Activated CD8-positive, alpha-beta memory T cell treated with anti-CD3 and anti-CD28 coated beads for 1 hour (primary cell): ENCODE results near the gene LENG8.

Experiments
- DNase-seq, 2 donors: peaks; one replicate each; pipeline ENCODE4 v3.0.0-alpha.2; 2020; ENCODE audit warnings: low read depth in 1 of 2; ENCODE audit errors: extremely low read depth in 1 of 2

The LENG8 gene

GRCh38 chr19:54422136-54422535 lies 26.9 kb upstream of the LENG8 start:
- no peak for DNase-seq

GRCh38 chr19:54424201-54424600 lies 24.8 kb upstream of the LENG8 start:
- no peak for DNase-seq

- no peak for DNase-seq
Measured at GRCh38 chr19:54424660-54425381, 24.2 kb upstream of the LENG8 start.

DNA sequence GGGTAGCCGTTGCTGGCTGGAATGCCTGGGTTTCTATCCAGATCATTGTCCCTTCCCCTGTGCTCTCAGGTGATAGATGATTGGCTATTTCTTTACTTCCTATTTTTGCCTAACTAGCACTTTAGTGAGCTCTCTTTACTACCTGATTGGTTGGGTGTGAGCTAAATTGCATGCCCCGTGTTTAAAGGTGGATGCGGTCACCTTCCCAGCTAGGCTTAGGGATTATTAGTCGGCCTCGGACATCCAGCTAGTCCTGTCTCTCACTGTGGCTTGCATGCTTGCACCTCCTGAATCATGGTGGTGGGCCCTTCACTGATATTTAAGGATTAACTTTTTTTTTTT lies 23.6 kb upstream of the LENG8 start:
- no peak for DNase-seq

DNA sequence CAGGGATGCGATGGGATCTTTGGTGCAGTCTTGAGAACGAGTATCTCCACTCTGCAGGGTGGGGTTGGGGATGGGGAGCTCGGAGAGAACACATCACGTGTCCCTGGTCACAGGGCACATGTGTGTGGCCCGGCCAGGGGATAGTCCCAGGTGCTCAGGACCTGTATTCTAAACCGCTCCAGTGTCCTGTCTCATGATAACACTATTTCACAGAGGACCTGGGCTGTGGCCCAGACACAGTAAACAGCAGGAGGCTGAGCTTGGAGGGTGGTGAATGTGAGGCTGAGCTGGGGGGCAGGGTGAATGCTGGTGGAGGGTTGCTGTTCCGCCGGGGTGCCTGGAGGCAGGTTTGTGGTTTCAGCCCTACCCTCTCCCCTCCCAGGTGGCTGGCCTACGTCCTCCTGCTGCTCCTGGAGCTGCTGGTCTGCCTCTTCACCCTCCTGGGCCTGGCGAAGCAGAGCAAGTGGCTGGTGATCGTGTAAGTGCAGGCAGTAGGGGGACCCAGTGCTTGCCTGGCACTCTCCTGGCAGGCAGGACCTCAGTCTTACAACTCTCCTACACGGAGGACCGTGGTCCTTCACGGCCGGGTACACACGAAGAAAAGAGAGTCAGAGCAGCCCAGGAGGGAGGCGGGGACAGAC lies 22.6 kb upstream of the LENG8 start:
- DNase-seq = no peak

- no peak for DNase-seq
Measured at GRCh38 chr19:54427586-54427985, 21.4 kb upstream of the LENG8 start.

DNA sequence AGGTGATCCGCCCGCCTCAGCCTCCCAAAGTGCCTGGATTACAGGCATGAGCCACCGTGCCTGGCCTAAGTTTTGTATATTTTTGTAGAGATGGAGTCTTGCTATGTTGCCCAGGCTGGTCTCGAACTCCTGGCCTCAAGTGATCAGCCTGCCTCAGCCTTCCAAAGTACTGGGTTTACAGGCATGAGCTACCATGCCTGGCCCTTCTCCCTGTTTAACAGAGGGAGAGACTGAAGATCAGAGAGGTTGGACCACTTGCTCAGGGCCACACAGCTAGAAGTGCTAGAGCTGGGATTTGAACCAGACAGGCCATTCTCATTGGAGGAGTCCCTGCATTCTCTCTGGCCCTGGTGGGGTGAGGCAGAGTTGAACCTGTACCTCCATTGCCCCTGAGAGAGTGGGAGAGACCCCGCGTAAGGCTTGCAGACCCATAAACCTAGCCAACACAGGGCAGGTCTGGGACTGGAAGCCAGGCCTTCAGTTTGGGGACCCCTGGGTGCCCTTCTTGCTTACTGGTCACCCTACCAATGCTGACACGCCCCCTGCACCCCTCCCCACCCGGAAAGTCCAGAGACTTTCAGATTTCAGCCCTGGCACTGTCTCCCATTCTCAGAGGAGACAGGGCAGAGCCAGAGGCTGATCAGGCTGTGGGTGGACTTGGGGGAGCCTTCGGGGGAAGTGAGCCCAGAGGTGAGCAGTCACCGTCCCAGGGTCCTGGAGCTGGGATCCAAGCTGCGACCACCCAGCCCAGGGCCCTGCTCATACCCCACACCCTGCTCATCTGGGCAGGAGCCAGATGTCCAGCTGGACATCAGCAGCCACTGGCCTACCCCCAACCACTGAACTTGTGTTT lies 20.4 kb upstream of the LENG8 start:
- DNase-seq = no peak

DNA sequence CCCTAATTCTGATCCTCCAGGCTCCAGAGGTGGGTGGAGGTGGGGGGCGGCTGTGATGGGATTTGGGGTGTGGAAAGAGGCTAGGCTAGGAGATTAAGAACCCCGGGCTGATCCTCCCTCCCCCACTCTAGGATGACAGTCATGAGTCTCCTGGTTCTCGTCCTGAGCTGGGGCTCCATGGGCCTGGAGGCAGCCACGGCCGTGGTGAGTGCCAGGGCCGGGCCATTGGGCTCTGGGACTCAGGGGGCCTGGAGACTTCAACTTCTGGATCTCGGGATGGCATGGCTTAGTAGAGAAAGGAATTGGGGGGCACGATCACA lies 19.9 kb upstream of the LENG8 start:
- DNase-seq = no peak

DNA sequence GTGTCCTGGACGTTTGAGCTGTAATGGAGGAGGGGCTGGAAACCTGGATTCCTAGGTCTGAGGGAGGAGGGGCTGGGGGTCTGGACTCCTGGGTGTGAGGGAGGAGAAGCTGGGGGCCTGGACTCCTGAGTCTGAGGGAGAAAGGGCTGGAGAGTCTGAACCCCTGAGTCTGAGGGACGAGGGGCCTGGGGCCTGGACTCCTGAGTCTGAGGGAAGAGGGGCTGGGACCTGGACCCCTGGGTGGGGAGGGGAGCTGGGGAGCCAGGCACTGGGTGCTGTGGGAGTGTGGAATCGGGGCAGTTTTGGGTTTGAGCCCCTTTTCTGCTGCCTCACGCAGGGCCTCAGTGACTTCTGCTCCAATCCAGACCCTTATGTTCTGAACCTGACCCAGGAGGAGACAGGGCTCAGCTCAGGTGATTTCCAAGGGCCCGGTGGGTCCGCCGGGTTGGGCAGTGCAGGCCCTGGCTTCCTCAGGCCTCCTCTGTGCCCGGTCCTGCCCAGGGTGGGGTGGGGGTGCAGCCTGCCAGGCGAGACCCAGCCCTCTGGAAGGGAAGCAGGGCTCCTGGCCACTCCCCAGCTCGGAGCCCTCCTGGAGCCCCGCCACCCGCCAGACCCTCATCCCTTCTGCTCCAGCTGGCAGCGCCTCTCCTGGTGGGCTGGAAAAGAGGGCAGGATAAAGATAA lies 19.3 kb upstream of the LENG8 start:
- DNase-seq = no peak

- peak in 1 of 2 donors; percentile 17 for DNase-seq
Measured at GRCh38 chr19:54430306-54431254, 18.4 kb upstream of the LENG8 start.

GRCh38 chr19:54431255-54431838 lies 17.7 kb upstream of the LENG8 start:
- DNase-seq = no peak

DNA sequence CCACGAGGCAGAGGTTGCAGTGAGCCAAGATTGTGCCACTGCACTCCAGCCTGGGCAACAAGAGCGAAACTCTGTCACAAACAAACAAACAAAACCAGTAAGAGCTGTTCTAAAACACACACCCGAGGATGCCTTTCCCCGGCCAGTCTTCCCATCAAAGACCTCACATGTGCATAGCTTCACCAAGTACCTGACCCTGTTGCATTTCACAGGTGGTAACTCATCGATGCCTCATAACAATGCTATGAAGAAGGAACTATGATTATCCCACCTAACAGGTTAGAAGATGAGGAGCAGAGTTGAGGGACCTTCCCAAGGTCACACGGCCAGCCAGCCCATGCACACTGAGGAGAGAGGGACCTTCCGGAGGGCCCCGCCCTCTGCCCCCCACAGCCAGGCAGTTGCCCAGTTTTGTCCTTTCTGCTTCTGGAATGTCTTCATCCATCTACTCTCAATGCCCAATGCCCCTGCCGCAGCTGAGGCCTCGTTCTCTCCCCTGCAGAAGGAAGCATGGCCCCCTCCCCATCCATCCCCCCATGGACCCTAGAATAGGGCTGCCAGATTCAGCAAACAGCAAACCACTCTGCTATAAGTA lies 16.8 kb upstream of the LENG8 start:
- DNase-seq = no peak

DNA sequence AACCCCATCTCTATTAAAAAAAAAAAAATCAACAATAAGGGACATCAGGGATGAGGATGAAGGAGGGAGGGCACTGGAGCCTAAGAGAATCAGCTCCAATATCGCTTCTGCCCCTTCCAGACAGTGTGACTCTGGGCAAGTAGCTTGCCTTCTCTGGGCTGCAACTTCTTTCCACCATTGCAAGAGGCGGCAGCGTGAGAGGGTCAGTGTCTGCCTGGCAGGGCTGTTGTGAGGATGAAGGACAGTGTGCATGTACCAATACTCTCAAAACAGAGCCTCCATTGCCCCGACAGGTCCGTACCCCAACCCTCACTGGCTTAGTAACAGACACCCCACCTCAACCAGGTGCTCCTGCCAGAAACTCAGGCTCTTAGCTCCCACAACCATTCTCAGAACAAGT lies 15.3 kb upstream of the LENG8 start:
- DNase-seq = no peak

DNA sequence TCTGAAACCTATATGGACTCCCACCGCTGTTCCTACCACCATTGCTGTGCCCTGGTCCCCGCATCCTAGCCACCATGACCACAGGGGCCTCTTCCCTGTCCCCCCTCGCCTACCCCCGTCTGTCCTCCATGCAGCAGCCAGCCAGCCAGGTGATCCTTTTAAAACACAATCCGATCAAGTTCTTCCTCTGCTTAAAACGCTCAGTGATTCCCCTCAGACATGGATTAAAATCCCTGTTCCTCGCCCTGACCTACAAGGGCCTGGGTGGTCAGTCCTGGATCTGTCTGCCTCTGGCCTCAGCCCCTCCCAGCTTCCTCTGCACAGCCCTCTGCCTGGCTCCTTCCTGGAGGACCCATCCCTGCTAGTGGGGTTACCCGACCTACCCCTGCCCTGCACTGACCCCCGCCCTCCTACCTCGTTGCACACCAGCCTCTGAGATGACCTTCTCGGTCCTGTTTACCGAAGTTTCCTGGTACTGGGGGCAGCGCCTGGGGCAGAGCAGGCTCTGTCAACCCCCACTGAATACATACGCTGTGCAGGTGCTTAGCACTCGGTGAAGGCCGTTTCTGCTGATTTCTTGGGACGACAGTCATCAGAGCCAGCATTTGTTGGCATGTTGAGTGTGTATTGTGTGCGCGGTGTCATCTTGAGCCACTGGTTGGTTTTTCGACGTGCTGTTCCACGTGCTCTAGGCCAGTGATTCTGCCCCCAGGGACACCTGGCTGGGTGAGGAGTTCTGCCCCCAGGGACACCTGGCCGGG lies 14.7 kb upstream of the LENG8 start:
- no peak for DNase-seq

GRCh38 chr19:54434873-54435214 lies 14.2 kb upstream of the LENG8 start:
- no peak for DNase-seq

DNA sequence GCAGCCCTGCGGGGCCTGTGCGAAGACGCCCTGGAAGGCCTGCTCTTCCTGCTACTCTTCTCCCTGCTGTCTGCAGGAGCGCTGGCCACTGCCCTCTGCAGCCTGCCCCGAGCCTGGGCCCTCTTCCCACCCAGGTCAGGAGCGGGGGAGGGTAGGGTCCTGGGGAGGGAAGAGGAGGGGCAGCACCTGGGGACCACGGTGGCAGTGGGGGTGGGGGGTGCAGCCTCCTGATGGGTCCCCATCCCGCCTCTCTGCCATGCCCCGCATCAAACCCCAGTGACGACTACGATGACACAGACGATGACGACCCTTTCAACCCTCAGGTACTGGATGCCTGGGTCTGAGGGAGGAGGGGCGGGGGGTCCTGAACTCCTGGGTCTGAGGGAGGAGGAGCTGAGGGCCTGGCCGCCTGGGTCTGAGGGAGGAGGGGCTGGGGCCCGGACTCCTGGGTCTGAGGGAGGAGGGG lies 13.4 kb upstream of the LENG8 start:
- DNase-seq = no peak

DNA sequence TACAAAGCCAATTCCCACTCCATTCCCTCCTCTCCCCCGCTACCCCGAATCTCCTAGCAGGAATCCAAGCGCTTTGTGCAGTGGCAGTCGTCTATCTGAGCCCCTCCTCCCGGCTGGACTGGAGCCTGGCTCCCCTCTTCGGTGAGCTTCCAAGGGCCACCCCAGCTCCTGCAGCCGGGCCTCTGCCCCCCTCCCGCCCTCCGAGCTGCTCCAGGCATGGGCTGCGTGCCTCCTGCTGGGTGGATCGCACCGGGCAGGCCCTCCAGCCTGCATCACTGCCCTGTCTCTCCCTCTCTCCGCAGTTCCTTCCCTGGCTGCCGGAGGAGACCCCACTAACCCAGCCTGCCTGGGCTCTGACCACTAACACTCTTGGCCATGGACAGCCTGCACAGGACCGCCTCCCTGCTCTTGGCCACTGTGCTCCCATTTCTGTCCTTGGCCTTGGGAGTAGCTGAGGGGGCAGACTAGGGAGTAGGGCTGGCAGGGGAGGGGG lies 12.9 kb upstream of the LENG8 start:
- no peak for DNase-seq

- DNase-seq = no peak
Measured at GRCh38 chr19:54436628-54437252, 12.3 kb upstream of the LENG8 start.
